Activated CD4-positive, CD25-positive, alpha-beta regulatory T cell treated with anti-CD3 and anti-CD28 coated beads, Interleukin-2, amount 50 U/mL, for 16 hours (primary cell): ENCODE measurements around the gene AXIN1.
"Not testable (repeated sequence)": the region's sequence is repeated elsewhere in the genome, so short reads cannot be mapped to it uniquely, and the experiment has no call there.

Source experiments
- DNase-seq: peaks from one replicate; pipeline ENCODE4 v3.0.0-alpha.2; 2020; ENCODE audit warnings: low read depth, low spot score

AXIN1 gene

GRCh38 chr16:370979-371514 lies 18.5 kb upstream of the AXIN1 start:
- DNase-seq: no peak

GRCh38 chr16:370443-370842 lies 17.9 kb upstream of the AXIN1 start, which contains the start of gene MRPL28:
Gene MRPL28, minus strand, starts transcription at chr16:370538. Its CDS starts 320 bp downstream, at chr16:370218.
- peak; percentile 81 for DNase-seq

GRCh38 chr16:369866-370436 lies 17.4 kb upstream of the AXIN1 start:
- DNase-seq: no peak

GRCh38 chr16:369275-369865 lies 16.8 kb upstream of the AXIN1 start:
- no peak for DNase-seq

- DNase-seq: no peak
Measured at GRCh38 chr16:368388-369158, 16.1 kb upstream of the AXIN1 start.

GRCh38 chr16:367333-367903 lies 14.9 kb upstream of the AXIN1 start:
- DNase-seq: no peak

GRCh38 chr16:366476-366875 lies 14.0 kb upstream of the AXIN1 start:
- no peak for DNase-seq

- no peak for DNase-seq
Measured at GRCh38 chr16:364595-365491, 12.3 kb upstream of the AXIN1 start.

- DNase-seq: no peak
Measured at GRCh38 chr16:363766-364490, 11.4 kb upstream of the AXIN1 start.

- DNase-seq: no peak
Measured at GRCh38 chr16:363110-363765, 10.7 kb upstream of the AXIN1 start.

GRCh38 chr16:362702-362999 lies 10.1 kb upstream of the AXIN1 start:
- not testable (repeated sequence) for DNase-seq

- peak; percentile 62 for DNase-seq
Measured at GRCh38 chr16:361872-362701, 9.6 kb upstream of the AXIN1 start.

- no peak for DNase-seq
Measured at GRCh38 chr16:361341-361871, 8.9 kb upstream of the AXIN1 start.

- DNase-seq: no peak
Measured at GRCh38 chr16:360698-361336, 8.3 kb upstream of the AXIN1 start.

GRCh38 chr16:359871-360697 lies 7.6 kb upstream of the AXIN1 start:
- no peak for DNase-seq

- DNase-seq: no peak
Measured at GRCh38 chr16:359067-359763, 6.7 kb upstream of the AXIN1 start.

- DNase-seq: no peak
Measured at GRCh38 chr16:356741-357140, 4.2 kb upstream of the AXIN1 start.
